H1 (cell line): ENCODE data around the gene R3HDM2. TPM values are rescaled to one million over a fixed set of nuclear protein-coding genes. Genes with fewer than 3 reads are reported as not detected.

ENCODE experiments used
- CTCF ChIA-PET: fragments of 300-600 bp; sonication (Branson Sonifier 250); formaldehyde crosslinking; loops from one replicate; lab custom pipeline; 2021; ENCODE audit not compliant: partially characterized antibody; lab: Charles Lee
- POLR2A ChIA-PET: fragments of 300-600 bp; sonication (Branson Sonifier 250); formaldehyde crosslinking; loops from one replicate; lab custom pipeline; 2021; ENCODE audit warnings: inconsistent platforms; ENCODE audit not compliant: partially characterized antibody; lab: Charles Lee
- DNase-seq, 2 experiments: peaks; one replicate each; pipeline versions ENCODE4 v3.0.0 to v3.0.0-alpha.2; 2010 to 2022; ENCODE audit warnings: low spot score in 2 of 2, low read depth in 1 of 2, mixed read lengths in 1 of 2
- FAIRE-seq: peaks from 2 replicates; lab custom pipeline; 2011; peaks lifted over from hg19 to GRCh38; lab: Jason Lieb, UNC
- H2AFZ ChIP-seq: 2 replicates; pipeline ENCODE4 v1.8.1; 2012; ENCODE audit warnings: low read length, inconsistent platforms
- H2AK5ac ChIP-seq: 2 replicates; pipeline ENCODE4 v1.6.1; 2013; ENCODE audit warnings: low read depth, low read length
- H2BK120ac ChIP-seq: replicated peaks from 2 replicates; pipeline ENCODE3; 2013; ENCODE audit warnings: low read depth, low read length, inconsistent platforms
- H2BK12ac ChIP-seq: 2 replicates; pipeline ENCODE4 v1.6.1; 2013; ENCODE audit warnings: low read depth, low read length
- H2BK15ac ChIP-seq: 2 replicates; pipeline ENCODE4 v1.6.1; 2013; ENCODE audit warnings: low read length
- H2BK20ac ChIP-seq: 2 replicates; pipeline ENCODE4 v1.6.1; 2013; ENCODE audit warnings: low read length
- H2BK5ac ChIP-seq: 2 replicates; pipeline ENCODE4 v1.6.1; 2013; ENCODE audit warnings: low read depth, low read length
- H3K14ac ChIP-seq: 2 replicates; pipeline ENCODE4 v1.6.1; 2013; ENCODE audit warnings: inconsistent platforms; ENCODE audit not compliant: insufficient read length
- H3K18ac ChIP-seq: 2 replicates; pipeline ENCODE4 v1.6.1; 2013; ENCODE audit warnings: low read length; ENCODE audit errors: extremely low read depth
- H3K23ac ChIP-seq: 2 replicates; pipeline ENCODE4 v1.6.1; 2013; ENCODE audit warnings: inconsistent platforms; ENCODE audit not compliant: insufficient read length
- H3K23me2 ChIP-seq: 2 replicates; pipeline ENCODE4 v1.6.1; 2013; ENCODE audit warnings: low read depth, low read length
- H3K27ac ChIP-seq: 2 replicates; pipeline ENCODE4 v1.6.1; 2011; ENCODE audit warnings: low read depth, low read length, inconsistent platforms
- H3K27me3 ChIP-seq, 4 experiments: replicated peaks in 1 of 4; 1 replicate in 1 of 4; 2 replicates in 3 of 4; pipeline versions ENCODE4 v1.6.1 to v1.8.1; 2011 to 2013; ENCODE audit warnings: low read length in 3 of 4, mild to moderate bottlenecking in 3 of 4, inconsistent platforms in 2 of 4, mixed read lengths in 2 of 4, moderate library complexity in 1 of 4; ENCODE audit not compliant: control insufficient read depth in 3 of 4, insufficient read depth in 3 of 4; ENCODE audit errors: extremely low read depth in 1 of 4
- H3K36me3 ChIP-seq, 4 experiments: 2 replicates each; pipeline versions ENCODE4 v1.6.1 to v1.8.1; 2011 to 2013; ENCODE audit warnings: mild to moderate bottlenecking in 4 of 4, low read length in 3 of 4, moderate library complexity in 2 of 4, control low read depth in 1 of 4, inconsistent platforms in 1 of 4; ENCODE audit not compliant: insufficient read depth in 4 of 4, control insufficient read depth in 2 of 4
- H3K4ac ChIP-seq: replicated peaks from 2 replicates; pipeline ENCODE3; 2013; ENCODE audit warnings: low read length, low read depth, mixed read lengths, inconsistent platforms; ENCODE audit not compliant: insufficient read length
- H3K4me1 ChIP-seq, 4 experiments: replicated peaks in 1 of 4; 1 replicate in 1 of 4; 2 replicates in 3 of 4; pipeline versions ENCODE4 v1.6.1 to v1.8.1; 2011 to 2013; ENCODE audit warnings: low read length in 3 of 4, inconsistent platforms in 2 of 4, mixed read lengths in 1 of 4; ENCODE audit not compliant: insufficient read depth in 4 of 4, control insufficient read depth in 3 of 4
- H3K4me2 ChIP-seq, 2 experiments: 2 replicates each; pipeline versions ENCODE4 v1.6.1 to v1.8.1; 2011 to 2013; ENCODE audit warnings: low read depth in 2 of 2, low read length in 2 of 2, control low read depth in 1 of 2, inconsistent platforms in 1 of 2, mild to moderate bottlenecking in 1 of 2; ENCODE audit not compliant: insufficient read depth in 1 of 2
- H3K4me3 ChIP-seq, 4 experiments: fragments of 200-600, 300-600 bp in 1 of 4; sonication (generic), shearing (Covaris generic), sonication (Bioruptor Twin) in 1 of 4; 2 replicates each; pipeline versions ENCODE4 v1.5.1 to v1.8.1; 2011 to 2016; ENCODE audit warnings: low read length in 4 of 4, low read depth in 3 of 4, control low read depth in 2 of 4, inconsistent platforms in 2 of 4, mild to moderate bottlenecking in 2 of 4, mixed read lengths in 1 of 4, moderate library complexity in 1 of 4; ENCODE audit not compliant: insufficient read depth in 2 of 4; ENCODE audit errors: extremely low read depth in 1 of 4
- H3K56ac ChIP-seq: replicated peaks from 2 replicates; pipeline ENCODE3; 2013; ENCODE audit warnings: low read depth, mild to moderate bottlenecking, mixed read lengths, low read length, inconsistent platforms; ENCODE audit not compliant: insufficient read length
- H3K79me1 ChIP-seq: 2 replicates; pipeline ENCODE4 v1.6.1; 2013; ENCODE audit warnings: low read depth, low read length, control low read depth
- H3K79me2 ChIP-seq, 2 experiments: 2 replicates each; pipeline versions ENCODE4 v1.6.1 to v1.8.1; 2012 to 2013; ENCODE audit warnings: low read length in 2 of 2, mild to moderate bottlenecking in 2 of 2, inconsistent platforms in 1 of 2; ENCODE audit not compliant: insufficient read depth in 2 of 2, control insufficient read depth in 1 of 2
- H3K9ac ChIP-seq, 4 experiments: replicated peaks in 1 of 4; 1 replicate in 1 of 4; 2 replicates in 3 of 4; pipeline versions ENCODE4 v1.6.1 to v1.8.1; 2011 to 2013; ENCODE audit warnings: low read depth in 3 of 4, low read length in 3 of 4, control low read depth in 2 of 4, mild to moderate bottlenecking in 2 of 4, moderate library complexity in 2 of 4, inconsistent platforms in 1 of 4; ENCODE audit errors: extremely low read depth in 1 of 4
- H3K9me3 ChIP-seq, 2 experiments: 2 replicates each; pipeline versions ENCODE4 v1.6.1 to v1.8.1; 2012 to 2013; ENCODE audit warnings: mild to moderate bottlenecking in 2 of 2, moderate library complexity in 2 of 2, control low read depth in 1 of 2, inconsistent platforms in 1 of 2, low read depth in 1 of 2, low read length in 1 of 2, mixed read lengths in 1 of 2; ENCODE audit not compliant: insufficient read depth in 2 of 2
- H4K20me1 ChIP-seq, 2 experiments: replicated peaks in 1 of 2; 2 replicates each; pipeline versions ENCODE3 to v1.8.1; 2011 to 2013; ENCODE audit warnings: inconsistent platforms in 2 of 2, low read length in 2 of 2, mild to moderate bottlenecking in 1 of 2; ENCODE audit not compliant: insufficient read depth in 2 of 2, control insufficient read depth in 1 of 2
- H4K5ac ChIP-seq: 2 replicates; pipeline ENCODE4 v1.6.1; 2013; ENCODE audit warnings: low read length, low read depth, mixed read lengths, inconsistent platforms; ENCODE audit not compliant: insufficient read length
- H4K8ac ChIP-seq: 2 replicates; pipeline ENCODE4 v1.8.0; 2013; ENCODE audit warnings: mild to moderate bottlenecking, moderate library complexity, low read length, inconsistent platforms; ENCODE audit not compliant: insufficient read depth; ENCODE audit errors: extremely low read depth
- H4K91ac ChIP-seq: replicated peaks from 2 replicates; pipeline ENCODE3; 2013; ENCODE audit warnings: low read length, mixed read lengths, inconsistent platforms; ENCODE audit not compliant: insufficient read length
- CBX8 ChIP-seq: fragments of 300-800, 300-1000 bp; sonication (generic); IDR thresholded peaks from 2 replicates; pipeline ENCODE4 v1.7.1; 2016; ENCODE audit warnings: low read depth, low read length, borderline replicate concordance
- E2F6 ChIP-seq: IDR thresholded peaks from 2 replicates; pipeline ENCODE4 v1.6.1; 2012; ENCODE audit warnings: inconsistent platforms
- JUND ChIP-seq: IDR thresholded peaks from 2 replicates; pipeline ENCODE4 v1.6.1; 2011; ENCODE audit warnings: mild to moderate bottlenecking, improper control_type of control experiment, low read length
- KDM5A ChIP-seq: fragments of 200-600 bp; IDR thresholded peaks from 2 replicates; pipeline ENCODE4 v1.7.1; 2012; ENCODE audit warnings: mild to moderate bottlenecking, low read length, inconsistent platforms, mixed read lengths
- TAF1 ChIP-seq: IDR thresholded peaks from 2 replicates; pipeline ENCODE4 v1.6.1; 2011; ENCODE audit warnings: mild to moderate bottlenecking, low read depth, low read length
- USF2 ChIP-seq: IDR thresholded peaks from 2 replicates; pipeline ENCODE4 v1.6.1; 2011; ENCODE audit warnings: low read length, improper control_type of control experiment
- WGBS, 2 experiments: shearing (Covaris generic) in 1 of 2; methylation state at CpG; one replicate each; pipeline versions ENCODE4 v1.1.6 to v1.1.7; 2013 to 2015; ENCODE audit warnings: low lambda C conversion rate in 2 of 2, mixed read lengths in 2 of 2, inconsistent platforms in 1 of 2, low coverage in 1 of 2, missing lambda C conversion rate in 1 of 2; ENCODE audit not compliant: insufficient replicate concordance in 2 of 2, insufficient coverage in 1 of 2, insufficient read length in 1 of 2; ENCODE audit errors: extremely low coverage in 1 of 2, missing lambda C conversion rate in 1 of 2; 5-methylcytosine and 5-hydroxymethylcytosine counted together
- polyA plus RNA-seq, 7 experiments: library from polyadenylated mRNA; depleted of rRNA in 3 of 7; stranded (reverse) in 5 of 7; unstranded in 2 of 7; fragments of >200 nt in 5 of 7; fragments of 200-250 nt in 2 of 7; gene quantifications; 1 replicate in 5 of 7; 2 replicates in 1 of 7; 4 replicates in 1 of 7; pipeline versions ENCODE4 v1.2.1 to v1.2.3, GENCODE V29; 2011 to 2013; ENCODE audit warnings: missing spikeins in 2 of 7, mixed read lengths in 2 of 7
- total RNA-seq: library from RNA; stranded (reverse); fragmentation: NEBNext Ultra II Directional; extraction: Animal tissue kit (Norgen Biotek cat#: 25700); gene quantifications from 2 replicates; pipeline ENCODE4 v1.2.1, GENCODE V29; 2021

R3HDM2 gene
- total and polyA plus RNA-seq, 2 of the 8 experiments (the other 6 are each of a cell fraction or from before 2014, with no cell fraction given) = 25.6 to 27.0 TPM

- no peak overlapping the region for H3K23ac ChIP-seq
- no peak for DNase-seq
- no peak overlapping the region for H3K14ac ChIP-seq
- H3K36me3 ChIP-seq = no peaks in the 10 kb centered on the region
- H3K4me2 ChIP-seq = no peak overlapping the region
- no peak overlapping the region for H3K18ac ChIP-seq
- no peaks in the 10 kb centered on the region for H3K79me2 ChIP-seq
- no peak overlapping the region for H2AFZ ChIP-seq
- H3K23me2 ChIP-seq = no peaks in the 10 kb centered on the region
- H2AK5ac ChIP-seq = no peak overlapping the region
- no peaks in the 10 kb centered on the region for H3K4me1 ChIP-seq
- H3K79me1 ChIP-seq = no peaks in the 10 kb centered on the region
- no peak overlapping the region for H4K91ac ChIP-seq
- WGBS, 2 experiments = 80% methylated on average over 1 of the region's 1 CpG; no CpG with 5 or more reads in 1 of the 2 experiments
- no peak overlapping the region for H2BK120ac ChIP-seq
- H3K9me3 ChIP-seq = no peaks in the 10 kb centered on the region
- H2BK20ac ChIP-seq = no peak overlapping the region
- no peak overlapping the region for H2BK5ac ChIP-seq
- H3K4ac ChIP-seq = no peak overlapping the region
- H3K56ac ChIP-seq = no peak overlapping the region
- no peak for TF ChIP-seq JUND
- no peak for TF ChIP-seq TAF1
- TF ChIP-seq KDM5A = no peak
- TF ChIP-seq USF2 = no peak
- no peak for TF ChIP-seq CBX8
- no peak for TF ChIP-seq E2F6
- TF ChIP-seq, all 59 proteins: peak for 0
- Histone ChIP-seq H3K27me3 (no peaks in the 10 kb centered on the region), H4K8ac (no peak overlapping the region), H2BK12ac (no peak overlapping the region), H3K9ac (no peak overlapping the region), H2BK15ac (no peak overlapping the region), H3K27ac (no peak overlapping the region), H4K20me1 (no peaks in the 10 kb centered on the region), H4K5ac (no peak overlapping the region), H3K4me3 (no peak overlapping the region)
- POLR2A ChIA-PET = interaction anchor here (0.6 to 2.0 kb wide), 4 partner anchors 10 to 95 kb away, joined by 3 to 6 read pairs (median 4); no protein-coding TSS in a partner anchor
- FAIRE-seq = no peak
- CTCF ChIA-PET = interaction anchor here (0.5 to 1.5 kb wide), 2 partner anchors 26 kb away, joined by 4 to 5 read pairs; no protein-coding TSS in a partner anchor
These were observed 96.6 kb downstream of the R3HDM2 start for GRCh38 chr12:57334219-57334618.
